GM12865 (cell line): ENCODE results near the gene HOXB5.

Experiments
- DNase-seq: peaks from one replicate; pipeline ENCODE4 v3.0.0; 2010; ENCODE audit warnings: low read depth
- H3K4me3 ChIP-seq: 2 replicates; pipeline ENCODE4 v1.5.1; 2011; ENCODE audit warnings: mild to moderate bottlenecking, low read depth, low read length, control low read depth
- CTCF ChIP-seq: IDR thresholded peaks from 2 replicates; pipeline ENCODE4 v1.5.1; 2011; ENCODE audit warnings: low read length, control low read depth, low read depth, inconsistent platforms; ENCODE audit not compliant: insufficient read depth; ENCODE audit errors: missing control alignments

Gene HOXB5

GRCh38 chr17:48571024-48571818, 22.4 kb downstream of the HOXB5 start:
- no peak for DNase-seq
- H3K4me3 ChIP-seq, result no peak overlapping the region

GRCh38 chr17:48570325-48571023, 23.1 kb downstream of the HOXB5 start:
- no peak for DNase-seq
- no peak for TF ChIP-seq CTCF
- no peak overlapping the region for H3K4me3 ChIP-seq

More at GRCh38 chr17:48571024-48571818, 22.4 kb downstream of the HOXB5 start:
- TF ChIP-seq CTCF, result no peak

- TF ChIP-seq CTCF, result no peak
- DNase-seq, result no peak
- H3K4me3 ChIP-seq, result no peak overlapping the region
Observed at GRCh38 chr17:48569674-48570324, 23.8 kb downstream of the HOXB5 start.

- DNase-seq, result no peak
- H3K4me3 ChIP-seq, result no peak overlapping the region
- no peak for TF ChIP-seq CTCF
Observed at GRCh38 chr17:48569240-48569582, 24.4 kb downstream of the HOXB5 start.

GRCh38 chr17:48568499-48569239, 24.9 kb downstream of the HOXB5 start:
- no peak for DNase-seq
- H3K4me3 ChIP-seq, result no peak overlapping the region
- TF ChIP-seq CTCF, result no peak

- no peak for DNase-seq
- no peak for TF ChIP-seq CTCF
- H3K4me3 ChIP-seq, result no peak overlapping the region
Observed at GRCh38 chr17:48567646-48568354, 25.8 kb downstream of the HOXB5 start.
